Large intestine (tissue), 3 donors: ENCODE measurements around the gene THRSP. TPM values are rescaled to one million over a fixed set of nuclear protein-coding genes. Genes with fewer than 3 reads are reported as not detected.
"Not testable (repeated sequence)": the region's sequence is repeated elsewhere in the genome, so short reads cannot be mapped to it uniquely, and the experiment has no call there.

ENCODE experiments used
- DNase-seq, 2 donors: peaks; one replicate each; pipeline versions ENCODE4 v3.0.0 to v3.0.0-alpha.2; 2013
- H3K27ac ChIP-seq: one replicate; pipeline ENCODE4 v1.5.1; 2013; ENCODE audit warnings: low read length
- H3K27me3 ChIP-seq: 2 replicates; pipeline ENCODE4 v1.6.1; 2013; ENCODE audit warnings: low read length; ENCODE audit not compliant: control insufficient read depth, insufficient read depth
- H3K36me3 ChIP-seq: 2 replicates; pipeline ENCODE4 v1.6.1; 2013; ENCODE audit warnings: low read length; ENCODE audit not compliant: control insufficient read depth, insufficient read depth
- H3K4me1 ChIP-seq: one replicate; pipeline ENCODE4 v1.6.1; 2013; ENCODE audit warnings: low read length; ENCODE audit not compliant: control insufficient read depth, insufficient read depth
- H3K4me3 ChIP-seq: one replicate; pipeline ENCODE4 v1.5.1; 2013; ENCODE audit warnings: low read length
- H3K9me3 ChIP-seq: one replicate; pipeline ENCODE4 v1.6.1; 2013; ENCODE audit warnings: mild to moderate bottlenecking, low read depth, low read length, moderate library complexity; ENCODE audit not compliant: control insufficient read depth
- WGBS: methylation state at CpG from one replicate; pipeline ENCODE4 v1.1.5; 2013; ENCODE audit warnings: low lambda C conversion rate; ENCODE audit not compliant: insufficient coverage; 5-methylcytosine and 5-hydroxymethylcytosine counted together
- polyA plus RNA-seq: library from polyadenylated mRNA; unstranded; fragments of 120-200 nt; gene quantifications from one replicate; pipeline ENCODE4 v1.2.1, GENCODE V29; 2013

Gene THRSP
- polyA plus RNA-seq, 1 donor = 0.10 TPM

DNA sequence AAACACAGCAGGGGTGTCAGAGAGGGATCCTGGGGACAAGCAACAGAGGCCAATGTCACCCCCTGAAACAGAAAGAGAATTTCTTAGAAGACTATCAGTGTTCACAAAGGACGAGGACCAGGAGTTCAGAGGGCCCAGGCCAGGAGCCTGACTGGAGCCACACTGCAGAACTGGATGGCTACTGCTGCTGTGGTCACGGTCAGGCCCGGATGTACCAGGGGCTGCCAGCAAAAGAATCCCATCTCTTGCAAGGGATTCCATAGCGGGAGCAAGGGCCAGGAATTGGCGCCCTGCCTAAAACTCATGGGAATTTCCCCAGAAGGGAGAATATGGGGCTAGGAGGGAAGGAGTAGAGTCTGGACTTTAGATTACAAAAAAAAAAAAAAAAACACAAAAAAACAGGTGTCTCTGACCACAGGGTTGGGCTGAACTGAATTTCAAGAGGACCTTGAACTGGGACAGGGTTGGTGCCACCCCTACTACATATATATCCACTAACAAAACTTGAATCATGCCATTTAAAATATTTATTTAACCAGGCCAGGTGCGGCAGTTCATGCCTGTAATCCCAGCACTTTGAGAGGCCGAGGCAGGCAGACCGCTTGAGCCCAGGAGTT is 24.9 kb upstream of the THRSP start:
- no peak overlapping the region for H3K4me3 ChIP-seq
- H3K27ac ChIP-seq = no peak overlapping the region
- 92% methylated on average over 2 of the region's 8 CpGs for WGBS
- no peak for DNase-seq
- H3K27me3 ChIP-seq = no peaks in the 10 kb centered on the region
- H3K9me3 ChIP-seq = no peaks in the 10 kb centered on the region
- no peaks in the 10 kb centered on the region for H3K4me1 ChIP-seq
- no peaks in the 10 kb centered on the region for H3K36me3 ChIP-seq

DNA sequence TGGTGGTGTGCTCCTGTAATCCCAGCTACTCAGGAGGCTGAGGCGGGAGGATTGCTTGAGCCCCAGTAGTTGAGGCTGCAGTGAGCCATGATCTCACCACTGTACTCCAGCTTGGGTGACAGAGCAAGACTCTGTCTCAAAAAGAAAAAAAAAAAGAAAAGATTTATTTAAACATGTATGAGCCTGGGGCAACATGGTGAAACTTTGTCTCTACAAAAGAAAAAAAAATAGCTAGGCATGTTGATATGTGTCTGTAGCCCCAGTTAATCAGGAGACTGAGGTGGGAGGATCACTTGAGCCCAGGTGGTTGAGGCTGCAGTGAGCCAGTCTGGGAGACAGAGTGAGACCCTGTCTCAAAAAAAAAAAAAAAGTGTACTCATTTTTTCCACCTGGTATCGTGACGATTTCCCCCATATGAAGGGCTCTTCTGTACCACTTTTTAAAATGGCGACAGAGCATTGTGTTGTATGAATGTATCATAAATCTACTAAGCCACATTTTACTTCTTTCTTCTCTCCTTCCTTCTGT is 24.2 kb upstream of the THRSP start:
- no peak overlapping the region for H3K4me3 ChIP-seq
- no peaks in the 10 kb centered on the region for H3K27me3 ChIP-seq
- WGBS = 80% methylated on average over 1 of the region's 4 CpGs
- no peaks in the 10 kb centered on the region for H3K36me3 ChIP-seq
- no peak for DNase-seq
- no peaks in the 10 kb centered on the region for H3K9me3 ChIP-seq
- H3K27ac ChIP-seq = no peak overlapping the region
- no peaks in the 10 kb centered on the region for H3K4me1 ChIP-seq

DNA sequence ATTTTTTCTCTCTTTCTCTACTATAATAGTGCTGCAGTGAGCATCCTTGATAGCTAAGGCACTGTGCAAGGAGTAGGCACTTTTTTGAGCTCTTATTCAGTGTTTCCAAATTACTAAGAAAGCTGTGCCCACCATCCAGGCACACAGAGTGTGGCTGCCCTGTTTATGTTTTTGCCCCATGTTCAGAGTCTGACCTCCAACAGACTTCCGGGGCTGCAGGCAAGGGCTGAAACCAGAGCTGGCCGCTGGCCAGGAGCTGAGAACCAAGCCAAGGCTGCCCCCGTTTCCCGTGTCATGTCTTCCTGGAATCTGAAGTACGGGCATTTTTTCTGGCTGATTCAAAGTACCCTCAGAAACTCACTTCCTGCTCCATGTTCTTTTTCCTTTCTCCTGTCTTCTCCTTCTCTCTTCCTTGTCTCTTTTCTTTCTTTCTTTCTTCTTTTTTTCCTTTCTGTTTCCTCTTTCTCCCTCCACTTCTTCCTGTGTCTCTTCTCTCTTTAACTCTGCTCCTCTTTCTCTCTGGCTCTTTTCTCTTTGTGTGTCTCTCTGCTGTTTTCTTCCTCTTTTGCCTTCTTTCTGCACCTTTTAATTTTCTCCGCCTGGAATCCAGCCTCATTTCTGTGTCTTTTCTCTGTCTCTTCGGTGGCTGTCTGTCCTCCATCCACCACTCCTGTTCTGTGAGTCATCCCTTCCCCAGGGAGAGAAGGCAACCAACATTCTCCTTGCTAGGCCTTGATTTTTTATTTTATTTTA is 23.6 kb upstream of the THRSP start:
- WGBS = 55% methylated on average over 3 of the region's 7 CpGs
- Histone ChIP-seq H3K36me3 (no peaks in the 10 kb centered on the region), H3K4me1 (no peaks in the 10 kb centered on the region), H3K9me3 (no peaks in the 10 kb centered on the region), H3K27me3 (no peaks in the 10 kb centered on the region), H3K4me3 (no peak overlapping the region), H3K27ac (no peak overlapping the region)
- peak; percentile 33 to 72 for DNase-seq

DNA sequence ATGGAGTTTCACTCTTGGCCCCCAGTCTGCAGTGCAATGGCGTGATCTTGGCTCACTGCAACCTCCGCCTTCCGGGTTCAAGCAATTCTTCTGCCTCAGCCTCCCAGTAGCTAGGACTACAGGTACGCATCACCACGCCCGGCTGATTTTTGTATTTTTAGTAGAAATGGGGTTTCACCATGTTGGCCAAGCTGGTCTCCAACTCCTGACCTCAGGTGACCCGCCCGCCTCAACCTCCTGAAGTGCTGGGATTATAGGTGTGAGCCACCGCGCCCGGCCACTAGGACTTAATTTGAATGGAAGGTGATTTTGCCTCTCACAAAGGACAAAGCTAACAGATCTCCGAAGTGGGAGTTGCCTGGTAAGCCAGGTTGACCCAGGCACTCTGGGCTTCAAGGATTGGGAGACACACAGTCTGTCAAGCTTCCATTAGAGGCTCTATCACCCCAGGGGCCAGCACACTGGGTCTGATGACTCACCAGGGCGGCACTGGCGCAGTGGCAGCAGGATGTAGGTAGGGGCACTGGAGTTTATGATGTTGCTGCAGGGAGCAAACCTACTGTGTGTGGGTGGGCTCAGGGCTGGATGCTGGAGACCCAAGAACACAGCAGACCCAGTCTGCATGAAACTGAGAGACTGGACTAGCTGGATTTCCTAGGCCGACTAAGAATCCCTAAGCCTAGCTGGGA is 22.8 kb upstream of the THRSP start:
- Histone ChIP-seq H3K27me3 (no peaks in the 10 kb centered on the region), H3K4me3 (no peak overlapping the region), H3K4me1 (no peaks in the 10 kb centered on the region), H3K27ac (no peak overlapping the region), H3K36me3 (no peaks in the 10 kb centered on the region), H3K9me3 (no peaks in the 10 kb centered on the region)
- WGBS = no CpG with 5 or more reads among the region's 15 CpGs
- no peak for DNase-seq

DNA sequence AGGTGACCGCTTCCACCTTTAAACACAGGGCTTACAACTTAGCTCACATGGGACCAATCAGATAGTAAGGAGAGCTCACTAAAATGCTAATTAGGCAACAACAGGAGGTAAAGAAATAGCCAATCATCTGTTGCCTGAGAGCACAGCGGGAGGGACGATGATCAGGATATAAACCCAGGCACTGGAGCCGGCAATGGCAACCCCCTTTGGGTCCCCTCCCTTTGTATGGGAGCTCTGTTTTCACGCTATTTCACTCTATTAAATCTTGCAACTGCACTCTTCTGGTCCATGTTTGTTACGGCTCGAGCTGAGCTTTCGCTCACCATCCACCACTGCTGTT is 22.3 kb upstream of the THRSP start:
- not testable (repeated sequence) for H3K9me3 ChIP-seq, H3K27me3 ChIP-seq, H3K27ac ChIP-seq, DNase-seq, H3K4me3 ChIP-seq, H3K36me3 ChIP-seq, H3K4me1 ChIP-seq
- WGBS = 100% methylated on average over 1 of the region's 8 CpGs

DNA sequence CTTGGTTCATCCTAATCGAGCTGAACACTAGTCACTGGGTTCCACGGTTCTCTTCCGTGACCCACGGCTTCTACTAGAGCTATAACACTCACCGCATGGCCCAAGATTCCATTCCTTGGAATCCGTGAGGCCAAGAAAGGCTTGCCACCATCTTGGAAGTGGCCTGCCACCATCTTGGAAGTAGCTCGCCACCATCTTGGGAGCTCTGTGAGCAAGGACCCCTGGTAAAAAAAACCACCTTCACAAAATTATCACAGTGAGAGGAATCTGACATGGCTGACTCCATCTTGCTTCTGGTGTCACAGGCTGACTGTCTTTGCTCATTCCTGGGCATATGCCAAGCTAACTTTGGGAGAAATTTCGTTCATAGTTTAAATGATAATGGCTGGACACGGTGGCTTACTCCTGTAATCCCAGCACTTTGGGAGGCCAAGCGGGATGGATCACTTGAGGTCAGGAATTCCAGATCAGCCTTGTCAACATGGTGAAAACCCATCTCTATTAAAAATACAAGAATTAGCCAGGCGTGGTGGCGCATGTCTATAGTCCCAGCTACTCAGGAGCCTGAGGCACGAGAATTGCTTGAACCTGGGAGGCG is 21.7 kb upstream of the THRSP start:
- Histone ChIP-seq H3K4me1 (no peaks in the 10 kb centered on the region), H3K4me3 (no peak overlapping the region), H3K27ac (no peak overlapping the region), H3K27me3 (no peaks in the 10 kb centered on the region), H3K9me3 (no peaks in the 10 kb centered on the region), H3K36me3 (no peaks in the 10 kb centered on the region)
- no peak for DNase-seq
- WGBS = no CpG with 5 or more reads among the region's 14 CpGs

DNA sequence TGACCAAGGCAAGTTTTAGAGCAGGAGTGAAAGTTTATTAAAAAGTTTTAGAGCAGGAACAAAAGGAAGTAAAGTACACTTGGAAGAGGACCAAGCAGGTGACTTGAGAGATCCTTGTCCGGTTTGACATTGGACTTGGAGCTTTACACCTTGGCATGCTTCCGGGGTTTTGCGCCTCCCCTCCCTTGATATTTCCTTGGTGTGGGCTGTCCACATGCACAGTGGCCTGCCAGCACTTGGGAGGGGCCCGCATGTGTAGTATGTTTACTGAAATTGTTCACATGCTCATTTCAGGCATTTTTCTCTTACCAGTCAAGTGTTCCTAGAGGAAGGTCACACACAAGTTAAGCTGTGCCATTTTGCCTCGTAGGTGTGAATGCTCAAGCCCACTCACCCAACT is 19.0 kb upstream of the THRSP start:
- Histone ChIP-seq H3K9me3 (no peaks in the 10 kb centered on the region), H3K27me3 (no peaks in the 10 kb centered on the region), H3K4me3 (no peak overlapping the region), H3K4me1 (peaks cover 3% of the 10 kb centered on the region), H3K27ac (no peak overlapping the region), H3K36me3 (no peaks in the 10 kb centered on the region)
- WGBS = 83% methylated on average over 1 of the region's 5 CpGs
- no peak for DNase-seq

DNA sequence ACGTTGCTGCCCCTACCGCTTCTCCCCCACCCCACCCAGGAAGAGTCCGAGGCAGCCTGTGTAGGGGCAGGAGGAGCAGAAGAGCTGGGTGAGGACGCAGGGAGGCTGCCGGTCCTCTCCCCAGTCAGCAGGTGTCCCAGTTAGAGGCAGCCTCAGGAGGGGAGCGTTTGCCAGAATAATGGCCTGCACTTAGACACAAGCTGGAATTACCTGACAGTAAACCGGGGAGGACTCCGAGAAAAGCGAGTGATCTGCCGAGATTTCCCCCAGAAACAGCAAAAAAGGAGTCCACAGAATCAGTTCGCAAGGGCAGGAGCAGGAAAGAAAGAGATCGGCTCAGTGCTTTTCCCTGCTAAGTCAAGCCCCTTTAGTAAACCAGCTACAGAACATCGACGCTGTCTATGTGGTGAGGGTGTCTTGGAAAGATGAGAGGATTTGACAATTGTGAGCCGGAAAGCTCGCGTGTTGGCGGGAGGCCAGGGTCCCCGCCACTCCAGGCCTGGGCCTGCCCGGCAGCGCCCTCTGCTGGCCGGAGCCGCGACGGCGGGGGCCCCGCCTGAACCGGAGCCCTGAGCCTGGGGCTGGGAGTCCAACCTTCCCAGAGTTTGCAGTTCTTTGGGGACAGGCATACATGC is 17.7 kb upstream of the THRSP start:
- Histone ChIP-seq H3K27me3 (no peaks in the 10 kb centered on the region), H3K9me3 (no peaks in the 10 kb centered on the region), H3K36me3 (no peaks in the 10 kb centered on the region), H3K4me3 (peak overlapping the region; percentile 38), H3K27ac (no peak overlapping the region), H3K4me1 (peaks cover 6% of the 10 kb centered on the region)
- WGBS = no CpG with 5 or more reads among the region's 28 CpGs
- DNase-seq = peak; percentile 54 to 74

DNA sequence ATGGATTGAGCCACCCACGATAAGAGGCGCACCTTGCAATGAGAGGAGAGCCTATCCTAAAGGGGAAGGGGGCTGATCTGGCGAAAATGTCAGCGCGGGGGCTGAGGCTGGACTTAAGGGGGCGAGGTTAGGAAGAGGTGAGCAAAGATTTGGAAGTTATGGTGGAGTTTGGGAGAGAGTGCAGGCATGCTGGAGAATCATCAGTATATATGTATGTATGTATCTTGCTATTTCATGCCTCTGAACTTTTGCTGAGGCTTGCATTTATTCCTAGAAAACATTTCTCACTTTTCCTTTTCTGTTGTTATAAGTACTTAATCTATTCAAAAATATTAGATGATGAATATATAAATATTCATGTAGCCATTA is 17.2 kb upstream of the THRSP start:
- Histone ChIP-seq H3K27ac (no peak overlapping the region), H3K4me1 (peaks cover 6% of the 10 kb centered on the region), H3K27me3 (no peaks in the 10 kb centered on the region), H3K9me3 (no peaks in the 10 kb centered on the region), H3K4me3 (no peak overlapping the region), H3K36me3 (no peaks in the 10 kb centered on the region)
- 15% methylated on average over 4 of the region's 6 CpGs for WGBS
- no peak for DNase-seq

DNA sequence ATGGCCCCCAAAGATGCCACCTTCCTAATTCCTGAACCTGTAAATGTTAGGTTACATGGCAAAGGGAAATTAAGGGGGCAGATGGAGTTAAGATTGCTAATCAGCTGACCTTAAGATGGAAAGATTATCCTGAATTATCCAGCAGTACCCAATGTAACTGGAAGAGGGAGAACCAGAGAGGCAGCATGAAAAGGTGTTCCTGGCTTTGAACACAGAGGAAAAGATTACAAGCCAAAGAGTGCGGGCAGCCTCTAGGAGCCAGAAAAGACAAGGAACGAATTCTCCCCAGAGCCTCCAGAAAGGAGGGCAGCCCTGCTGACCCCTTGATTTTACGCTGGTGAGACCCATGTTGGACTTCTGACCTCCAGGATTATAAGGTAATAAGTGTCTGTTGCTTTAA is 15.1 kb upstream of the THRSP start:
- H3K27me3 ChIP-seq = no peaks in the 10 kb centered on the region
- peaks cover 6% of the 10 kb centered on the region for H3K4me1 ChIP-seq
- no peak for DNase-seq
- no CpG with 5 or more reads among the region's 3 CpGs for WGBS
- H3K9me3 ChIP-seq = no peaks in the 10 kb centered on the region
- no peak overlapping the region for H3K4me3 ChIP-seq
- H3K36me3 ChIP-seq = no peaks in the 10 kb centered on the region
- H3K27ac ChIP-seq = no peak overlapping the region
